HepG2 (cell line): ENCODE data around the gene PRM3. TPM values are rescaled to one million over a fixed set of nuclear protein-coding genes. Genes with fewer than 3 reads are reported as not detected.

Experiments
- DNMT1 ChIP-seq: sonication (generic); formaldehyde crosslinking; IDR thresholded peaks from 2 replicates; pipeline ENCODE4 v1.5.1; 2020; ENCODE audit warnings: mild to moderate bottlenecking, missing genetic modification reagents
- ZMYM4 ChIP-seq: sonication (generic); formaldehyde crosslinking; IDR thresholded peaks from 2 replicates; pipeline ENCODE4 v1.8.1; 2023; ENCODE audit warnings: mild to moderate bottlenecking, missing genetic modification reagents
- ZNF12 ChIP-seq: sonication (generic); formaldehyde crosslinking; IDR thresholded peaks from 2 replicates; pipeline ENCODE4 v1.5.0; 2020; ENCODE audit warnings: missing genetic modification reagents
- ZNF34 ChIP-seq: sonication (generic); formaldehyde crosslinking; IDR thresholded peaks from 2 replicates; pipeline ENCODE4 v1.4.0; 2020; ENCODE audit warnings: mild to moderate bottlenecking, missing genetic modification reagents, borderline replicate concordance
- ZNF564 ChIP-seq: sonication (generic); formaldehyde crosslinking; IDR thresholded peaks from 2 replicates; pipeline ENCODE4 v1.8.1; 2023; ENCODE audit warnings: mild to moderate bottlenecking, missing genetic modification reagents
- polyA plus RNA-seq, 8 experiments: library from polyadenylated mRNA; depleted of rRNA in 3 of 8; stranded (reverse) in 7 of 8; unstranded in 1 of 8; fragments of >200 nt; fragmentation: Illumina TruSeq in 4 of 8; extraction: Trizol in 4 of 8; gene quantifications; 2 replicates each; pipeline versions ENCODE4 v1.2.1 to v1.2.3, GENCODE V29; 2011 to 2016; ENCODE audit warnings: low read depth in 4 of 8, missing spikeins in 1 of 8, mixed read lengths in 1 of 8; ENCODE audit not compliant: insufficient read depth in 1 of 8
- total RNA-seq, 5 experiments: library from RNA; depleted of rRNA; stranded (reverse); fragments of >200 nt; fragmentation: Illumina TruSeq; extraction: Trizol; gene quantifications; 2 replicates each; pipeline ENCODE4 v1.2.3, GENCODE V29; 2016; ENCODE audit warnings: low read depth in 1 of 5
- TF ChIP-seq, protein P1 (sequence below): IDR thresholded peaks from 2 replicates; pipeline ENCODE4 v1.6.1; 2016; ENCODE audit warnings: mild to moderate bottlenecking
- TF ChIP-seq, protein P2 (sequence below): sonication (generic); formaldehyde crosslinking; IDR thresholded peaks from 2 replicates; pipeline ENCODE4 v1.4.0; 2020; ENCODE audit warnings: missing genetic modification reagents
- TF ChIP-seq, protein P3 (sequence below): sonication (generic); formaldehyde crosslinking; IDR thresholded peaks from 2 replicates; pipeline ENCODE4 v1.4.0; 2020; ENCODE audit warnings: missing genetic modification reagents
- TF ChIP-seq, protein P4 (sequence below): sonication (generic); formaldehyde crosslinking; IDR thresholded peaks from 2 replicates; pipeline ENCODE4 v1.4.0; 2020; ENCODE audit warnings: missing genetic modification reagents
- TF ChIP-seq, protein P5 (sequence below): sonication (generic); formaldehyde crosslinking; conservative IDR thresholded peaks from 2 replicates; pipeline ENCODE4 v1.8.0; 2022; ENCODE audit warnings: low read depth, missing genetic modification reagents
- TF ChIP-seq, protein P6 (sequence below): sonication (generic); formaldehyde crosslinking; IDR thresholded peaks from 2 replicates; pipeline ENCODE4 v1.4.0; 2020; ENCODE audit warnings: missing genetic modification reagents, borderline replicate concordance

PRM3 gene
- total and polyA plus RNA-seq, 2 of the 13 experiments (the other 11 are each of a cell fraction or from before 2014, with no cell fraction given), result not detected

DNA sequence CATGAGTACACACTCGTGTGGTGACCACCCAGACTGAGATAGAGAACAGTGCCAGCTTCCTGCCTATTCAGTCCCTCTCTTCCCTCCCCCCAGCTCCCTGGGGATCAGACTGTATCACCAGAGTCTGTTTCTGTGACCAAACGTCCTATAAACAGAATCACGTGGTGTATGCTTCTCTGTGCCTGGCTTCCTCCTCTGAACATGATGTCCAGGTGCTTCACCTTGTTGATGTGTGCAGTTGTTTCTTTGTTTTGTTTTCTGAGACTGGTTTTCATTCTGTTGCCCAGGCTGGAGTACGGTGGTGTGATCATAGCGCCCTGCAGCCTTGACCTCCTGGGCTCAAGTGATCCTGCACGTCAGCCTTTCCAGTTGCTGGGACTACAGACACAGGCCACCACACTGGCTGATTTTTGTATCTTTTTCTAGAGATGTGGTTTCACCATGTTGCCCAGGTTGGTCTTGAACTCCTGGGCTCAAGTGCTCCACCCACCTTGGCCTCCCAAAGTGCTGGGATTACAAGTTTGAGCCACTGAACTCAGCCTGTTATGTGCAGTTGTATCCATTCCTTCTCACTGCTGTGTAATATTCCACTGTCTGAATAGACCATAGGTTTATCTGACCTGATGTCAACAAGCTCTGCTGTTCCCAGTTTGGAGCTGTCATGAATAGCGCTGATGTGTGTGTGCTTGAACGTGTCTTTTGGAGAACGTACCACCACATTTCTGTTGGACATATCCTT is 36.6 kb upstream of the PRM3 start (continued):
- TF ChIP-seq, protein P1, sequence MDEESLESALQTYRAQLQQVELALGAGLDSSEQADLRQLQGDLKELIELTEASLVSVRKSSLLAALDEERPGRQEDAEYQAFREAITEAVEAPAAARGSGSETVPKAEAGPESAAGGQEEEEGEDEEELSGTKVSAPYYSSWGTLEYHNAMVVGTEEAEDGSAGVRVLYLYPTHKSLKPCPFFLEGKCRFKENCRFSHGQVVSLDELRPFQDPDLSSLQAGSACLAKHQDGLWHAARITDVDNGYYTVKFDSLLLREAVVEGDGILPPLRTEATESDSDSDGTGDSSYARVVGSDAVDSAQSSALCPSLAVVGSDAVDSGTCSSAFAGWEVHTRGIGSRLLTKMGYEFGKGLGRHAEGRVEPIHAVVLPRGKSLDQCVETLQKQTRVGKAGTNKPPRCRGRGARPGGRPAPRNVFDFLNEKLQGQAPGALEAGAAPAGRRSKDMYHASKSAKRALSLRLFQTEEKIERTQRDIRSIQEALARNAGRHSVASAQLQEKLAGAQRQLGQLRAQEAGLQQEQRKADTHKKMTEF, result peak; percentile 90
- TF ChIP-seq ZNF12 (peak; percentile 15; the same call in 1 of the 2 replicates), ZNF564 (CRISPR knock-in tag) (no peak), DNMT1 (CRISPR knock-in tag) (0 out of 2 replicates have a peak, but pooled peaks have one; percentile 69), ZMYM4 (CRISPR knock-in tag) (peak; percentile 17; the same call in 1 of the 2 replicates), ZNF34 (CRISPR knock-in tag) (no peak)
- TF ChIP-seq, protein P2, sequence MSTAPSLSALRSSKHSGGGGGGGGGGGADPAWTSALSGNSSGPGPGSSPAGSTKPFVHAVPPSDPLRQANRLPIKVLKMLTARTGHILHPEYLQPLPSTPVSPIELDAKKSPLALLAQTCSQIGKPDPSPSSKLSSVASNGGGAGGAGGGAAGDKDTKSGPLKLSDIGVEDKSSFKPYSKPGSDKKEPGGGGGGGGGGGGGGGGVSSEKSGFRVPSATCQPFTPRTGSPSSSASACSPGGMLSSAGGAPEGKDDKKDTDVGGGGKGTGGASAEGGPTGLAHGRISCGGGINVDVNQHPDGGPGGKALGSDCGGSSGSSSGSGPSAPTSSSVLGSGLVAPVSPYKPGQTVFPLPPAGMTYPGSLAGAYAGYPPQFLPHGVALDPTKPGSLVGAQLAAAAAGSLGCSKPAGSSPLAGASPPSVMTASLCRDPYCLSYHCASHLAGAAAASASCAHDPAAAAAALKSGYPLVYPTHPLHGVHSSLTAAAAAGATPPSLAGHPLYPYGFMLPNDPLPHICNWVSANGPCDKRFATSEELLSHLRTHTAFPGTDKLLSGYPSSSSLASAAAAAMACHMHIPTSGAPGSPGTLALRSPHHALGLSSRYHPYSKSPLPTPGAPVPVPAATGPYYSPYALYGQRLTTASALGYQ (CRISPR knock-in tag), result no peak
- TF ChIP-seq, protein P3, sequence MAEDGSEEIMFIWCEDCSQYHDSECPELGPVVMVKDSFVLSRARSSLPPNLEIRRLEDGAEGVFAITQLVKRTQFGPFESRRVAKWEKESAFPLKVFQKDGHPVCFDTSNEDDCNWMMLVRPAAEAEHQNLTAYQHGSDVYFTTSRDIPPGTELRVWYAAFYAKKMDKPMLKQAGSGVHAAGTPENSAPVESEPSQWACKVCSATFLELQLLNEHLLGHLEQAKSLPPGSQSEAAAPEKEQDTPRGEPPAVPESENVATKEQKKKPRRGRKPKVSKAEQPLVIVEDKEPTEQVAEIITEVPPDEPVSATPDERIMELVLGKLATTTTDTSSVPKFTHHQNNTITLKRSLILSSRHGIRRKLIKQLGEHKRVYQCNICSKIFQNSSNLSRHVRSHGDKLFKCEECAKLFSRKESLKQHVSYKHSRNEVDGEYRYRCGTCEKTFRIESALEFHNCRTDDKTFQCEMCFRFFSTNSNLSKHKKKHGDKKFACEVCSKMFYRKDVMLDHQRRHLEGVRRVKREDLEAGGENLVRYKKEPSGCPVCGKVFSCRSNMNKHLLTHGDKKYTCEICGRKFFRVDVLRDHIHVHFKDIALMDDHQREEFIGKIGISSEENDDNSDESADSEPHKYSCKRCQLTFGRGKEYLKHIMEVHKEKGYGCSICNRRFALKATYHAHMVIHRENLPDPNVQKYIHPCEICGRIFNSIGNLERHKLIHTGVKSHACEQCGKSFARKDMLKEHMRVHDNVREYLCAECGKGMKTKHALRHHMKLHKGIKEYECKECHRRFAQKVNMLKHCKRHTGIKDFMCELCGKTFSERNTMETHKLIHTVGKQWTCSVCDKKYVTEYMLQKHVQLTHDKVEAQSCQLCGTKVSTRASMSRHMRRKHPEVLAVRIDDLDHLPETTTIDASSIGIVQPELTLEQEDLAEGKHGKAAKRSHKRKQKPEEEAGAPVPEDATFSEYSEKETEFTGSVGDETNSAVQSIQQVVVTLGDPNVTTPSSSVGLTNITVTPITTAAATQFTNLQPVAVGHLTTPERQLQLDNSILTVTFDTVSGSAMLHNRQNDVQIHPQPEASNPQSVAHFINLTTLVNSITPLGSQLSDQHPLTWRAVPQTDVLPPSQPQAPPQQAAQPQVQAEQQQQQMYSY (CRISPR knock-in tag), result no peak
- TF ChIP-seq, protein P4, sequence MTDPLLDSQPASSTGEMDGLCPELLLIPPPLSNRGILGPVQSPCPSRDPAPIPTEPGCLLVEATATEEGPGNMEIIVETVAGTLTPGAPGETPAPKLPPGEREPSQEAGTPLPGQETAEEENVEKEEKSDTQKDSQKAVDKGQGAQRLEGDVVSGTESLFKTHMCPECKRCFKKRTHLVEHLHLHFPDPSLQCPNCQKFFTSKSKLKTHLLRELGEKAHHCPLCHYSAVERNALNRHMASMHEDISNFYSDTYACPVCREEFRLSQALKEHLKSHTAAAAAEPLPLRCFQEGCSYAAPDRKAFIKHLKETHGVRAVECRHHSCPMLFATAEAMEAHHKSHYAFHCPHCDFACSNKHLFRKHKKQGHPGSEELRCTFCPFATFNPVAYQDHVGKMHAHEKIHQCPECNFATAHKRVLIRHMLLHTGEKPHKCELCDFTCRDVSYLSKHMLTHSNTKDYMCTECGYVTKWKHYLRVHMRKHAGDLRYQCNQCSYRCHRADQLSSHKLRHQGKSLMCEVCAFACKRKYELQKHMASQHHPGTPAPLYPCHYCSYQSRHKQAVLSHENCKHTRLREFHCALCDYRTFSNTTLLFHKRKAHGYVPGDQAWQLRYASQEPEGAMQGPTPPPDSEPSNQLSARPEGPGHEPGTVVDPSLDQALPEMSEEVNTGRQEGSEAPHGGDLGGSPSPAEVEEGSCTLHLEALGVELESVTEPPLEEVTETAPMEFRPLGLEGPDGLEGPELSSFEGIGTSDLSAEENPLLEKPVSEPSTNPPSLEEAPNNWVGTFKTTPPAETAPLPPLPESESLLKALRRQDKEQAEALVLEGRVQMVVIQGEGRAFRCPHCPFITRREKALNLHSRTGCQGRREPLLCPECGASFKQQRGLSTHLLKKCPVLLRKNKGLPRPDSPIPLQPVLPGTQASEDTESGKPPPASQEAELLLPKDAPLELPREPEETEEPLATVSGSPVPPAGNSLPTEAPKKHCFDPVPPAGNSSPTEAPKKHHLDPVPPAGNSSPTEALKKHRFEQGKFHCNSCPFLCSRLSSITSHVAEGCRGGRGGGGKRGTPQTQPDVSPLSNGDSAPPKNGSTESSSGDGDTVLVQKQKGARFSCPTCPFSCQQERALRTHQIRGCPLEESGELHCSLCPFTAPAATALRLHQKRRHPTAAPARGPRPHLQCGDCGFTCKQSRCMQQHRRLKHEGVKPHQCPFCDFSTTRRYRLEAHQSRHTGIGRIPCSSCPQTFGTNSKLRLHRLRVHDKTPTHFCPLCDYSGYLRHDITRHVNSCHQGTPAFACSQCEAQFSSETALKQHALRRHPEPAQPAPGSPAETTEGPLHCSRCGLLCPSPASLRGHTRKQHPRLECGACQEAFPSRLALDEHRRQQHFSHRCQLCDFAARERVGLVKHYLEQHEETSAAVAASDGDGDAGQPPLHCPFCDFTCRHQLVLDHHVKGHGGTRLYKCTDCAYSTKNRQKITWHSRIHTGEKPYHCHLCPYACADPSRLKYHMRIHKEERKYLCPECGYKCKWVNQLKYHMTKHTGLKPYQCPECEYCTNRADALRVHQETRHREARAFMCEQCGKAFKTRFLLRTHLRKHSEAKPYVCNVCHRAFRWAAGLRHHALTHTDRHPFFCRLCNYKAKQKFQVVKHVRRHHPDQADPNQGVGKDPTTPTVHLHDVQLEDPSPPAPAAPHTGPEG (CRISPR knock-in tag), result no peak
- TF ChIP-seq, protein P5, sequence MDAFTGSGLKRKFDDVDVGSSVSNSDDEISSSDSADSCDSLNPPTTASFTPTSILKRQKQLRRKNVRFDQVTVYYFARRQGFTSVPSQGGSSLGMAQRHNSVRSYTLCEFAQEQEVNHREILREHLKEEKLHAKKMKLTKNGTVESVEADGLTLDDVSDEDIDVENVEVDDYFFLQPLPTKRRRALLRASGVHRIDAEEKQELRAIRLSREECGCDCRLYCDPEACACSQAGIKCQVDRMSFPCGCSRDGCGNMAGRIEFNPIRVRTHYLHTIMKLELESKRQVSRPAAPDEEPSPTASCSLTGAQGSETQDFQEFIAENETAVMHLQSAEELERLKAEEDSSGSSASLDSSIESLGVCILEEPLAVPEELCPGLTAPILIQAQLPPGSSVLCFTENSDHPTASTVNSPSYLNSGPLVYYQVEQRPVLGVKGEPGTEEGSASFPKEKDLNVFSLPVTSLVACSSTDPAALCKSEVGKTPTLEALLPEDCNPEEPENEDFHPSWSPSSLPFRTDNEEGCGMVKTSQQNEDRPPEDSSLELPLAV, result no peak
- TF ChIP-seq, protein P6, sequence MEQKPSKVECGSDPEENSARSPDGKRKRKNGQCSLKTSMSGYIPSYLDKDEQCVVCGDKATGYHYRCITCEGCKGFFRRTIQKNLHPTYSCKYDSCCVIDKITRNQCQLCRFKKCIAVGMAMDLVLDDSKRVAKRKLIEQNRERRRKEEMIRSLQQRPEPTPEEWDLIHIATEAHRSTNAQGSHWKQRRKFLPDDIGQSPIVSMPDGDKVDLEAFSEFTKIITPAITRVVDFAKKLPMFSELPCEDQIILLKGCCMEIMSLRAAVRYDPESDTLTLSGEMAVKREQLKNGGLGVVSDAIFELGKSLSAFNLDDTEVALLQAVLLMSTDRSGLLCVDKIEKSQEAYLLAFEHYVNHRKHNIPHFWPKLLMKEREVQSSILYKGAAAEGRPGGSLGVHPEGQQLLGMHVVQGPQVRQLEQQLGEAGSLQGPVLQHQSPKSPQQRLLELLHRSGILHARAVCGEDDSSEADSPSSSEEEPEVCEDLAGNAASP (CRISPR knock-in tag), result peak; percentile 58; the same call in 1 of the 2 replicates
